K562 (cell line): ENCODE data around the gene VPS35. TPM values are rescaled to one million over a fixed set of nuclear protein-coding genes. Genes with fewer than 3 reads are reported as not detected.

Experiments
- ATAC-seq: fragments of 200-7000 bp; cut with Tn5 transposase; 3 replicates; pipeline ENCODE4 v1.9.1; 2020; ENCODE audit warnings: moderate library complexity
- BruUV-seq: library from RNA; stranded (reverse); fragments of 400-500 nt; replicated peaks from 2 replicates; lab custom pipeline; 2021; lab: Mats Ljungman, UMichigan
- CTCF ChIA-PET: fragments of 300-600 bp; formaldehyde crosslinking; extraction: SDS; loops from one replicate; lab custom pipeline; 2021; ENCODE audit warnings: low intra/inter-chr PET ratio; lab: Yijun Ruan, JAX
- POLR2A ChIA-PET: fragments of 300-600, 350-650 bp; sonication (Branson Sonifier 250); formaldehyde crosslinking; extraction: SDS; loops from one replicate; lab custom pipeline; 2021; ENCODE audit warnings: antibody characterized with exemption, inconsistent platforms; lab: Yijun Ruan, JAX
- DNase-seq, 4 experiments: peaks; one replicate each; pipeline versions ENCODE4 v3.0.0 to v3.0.0-alpha.2; 2011 to 2018; ENCODE audit warnings: low spot score in 3 of 4, mixed read lengths in 3 of 4; ENCODE audit errors: extremely low read depth in 1 of 4
- FAIRE-seq: peaks from 2 replicates; lab custom pipeline; 2011; peaks lifted over from hg19 to GRCh38; lab: Jason Lieb, UNC
- H2AFZ ChIP-seq: 2 replicates; pipeline ENCODE4 v1.6.0; 2011; ENCODE audit warnings: low read depth, low read length, control low read depth, inconsistent platforms
- H3K27ac ChIP-seq: fragments of 200-600 bp; 3 replicates; pipeline ENCODE4 v1.8.0; 2011; ENCODE audit warnings: low read depth, mild to moderate bottlenecking, control low read depth, inconsistent platforms, low read length, moderate library complexity, mixed read lengths; ENCODE audit errors: extremely low read depth
- H3K27me3 ChIP-seq, 2 experiments: fragments of 300-600 bp in 1 of 2; 2 replicates in 1 of 2; 3 replicates in 1 of 2; pipeline versions ENCODE4 v1.6.0 to v1.8.0; 2011; ENCODE audit warnings: inconsistent platforms in 2 of 2, low read length in 2 of 2, mild to moderate bottlenecking in 1 of 2, mixed read lengths in 1 of 2, moderate library complexity in 1 of 2; ENCODE audit not compliant: control insufficient read depth in 2 of 2, insufficient read depth in 2 of 2
- H3K36me3 ChIP-seq: fragments of 300-600 bp; 3 replicates; pipeline ENCODE4 v1.8.0; 2011; ENCODE audit warnings: mild to moderate bottlenecking, low read length, inconsistent platforms; ENCODE audit not compliant: control insufficient read depth, insufficient read depth
- H3K4me1 ChIP-seq, 2 experiments: fragments of 200-600 bp in 1 of 2; replicated peaks in 1 of 2; 2 replicates in 1 of 2; 3 replicates in 1 of 2; pipeline versions ENCODE4 v1.5.1 to v1.8.0; 2011; ENCODE audit warnings: inconsistent platforms in 2 of 2, low read length in 2 of 2, mild to moderate bottlenecking in 1 of 2, mixed read lengths in 1 of 2, moderate library complexity in 1 of 2; ENCODE audit not compliant: control insufficient read depth in 2 of 2, insufficient read depth in 2 of 2
- H3K4me2 ChIP-seq: 2 replicates; pipeline ENCODE4 v1.6.1; 2011; ENCODE audit warnings: low read length, control low read depth, inconsistent platforms, mixed read lengths; ENCODE audit not compliant: insufficient read depth
- H3K4me3 ChIP-seq: fragments of 200-600 bp; sonication (generic), shearing (Covaris generic); 2 replicates; pipeline ENCODE4 v1.5.1; 2016; ENCODE audit warnings: control low read depth, inconsistent platforms
- H3K79me2 ChIP-seq: fragments of 200-600 bp; 3 replicates; pipeline ENCODE4 v1.8.0; 2011; ENCODE audit warnings: low read length, inconsistent platforms; ENCODE audit not compliant: control insufficient read depth, insufficient read depth
- H3K9ac ChIP-seq, 2 experiments: 2 replicates each; pipeline versions ENCODE4 v1.6.0 to v1.6.1; 2011; ENCODE audit warnings: low read depth in 2 of 2, low read length in 2 of 2, control low read depth in 1 of 2, inconsistent platforms in 1 of 2, mild to moderate bottlenecking in 1 of 2, mixed read lengths in 1 of 2; ENCODE audit not compliant: insufficient read depth in 1 of 2
- H3K9me1 ChIP-seq: one replicate; pipeline ENCODE4 v1.6.0; 2011; ENCODE audit warnings: inconsistent platforms, mild to moderate bottlenecking, low read length, moderate library complexity; ENCODE audit not compliant: control insufficient read depth, insufficient read depth
- H3K9me3 ChIP-seq: replicated peaks from 2 replicates; pipeline ENCODE4 v1.5.1; 2011; ENCODE audit warnings: low read depth, low read length, inconsistent platforms; ENCODE audit not compliant: control insufficient read depth, insufficient read depth
- H4K20me1 ChIP-seq: replicated peaks from 2 replicates; pipeline ENCODE4 v1.6.1; 2011; ENCODE audit warnings: low read length, inconsistent platforms, mixed read lengths; ENCODE audit not compliant: control insufficient read depth, insufficient read depth
- POLR2AphosphoS5 ChIP-seq: IDR thresholded peaks from 2 replicates; pipeline ENCODE4 v1.6.1; 2011; ENCODE audit warnings: mild to moderate bottlenecking, low read depth, low read length, moderate library complexity; ENCODE audit not compliant: control insufficient read depth, insufficient read depth
- RBM25 ChIP-seq: fragments of 200-400 bp; formaldehyde crosslinking; IDR thresholded peaks from 2 replicates; pipeline ENCODE4 v1.6.1; 2018; ENCODE audit warnings: low read length, low read depth, moderate library complexity; ENCODE audit not compliant: severe bottlenecking
- WGBS: fragments of 100-300 bp; shearing (Covaris generic); methylation state at CpG from one replicate; pipeline ENCODE4 v1.1.6; 2016; ENCODE audit warnings: low coverage, mixed read lengths; ENCODE audit not compliant: insufficient coverage; ENCODE audit errors: missing lambda C conversion rate; 5-methylcytosine and 5-hydroxymethylcytosine counted together
- in situ Hi-C: fragments of 300-500 bp; cut with MboI; formaldehyde crosslinking; loops from 4 replicates; pipeline ENCODE4 v1.15.0; 2018; ENCODE audit warnings: inconsistent platforms, mixed read lengths
- intact Hi-C: fragments of 100-400 bp; cut with micrococcal nuclease; formaldehyde crosslinking; loops from 2 replicates; pipeline ENCODE4 v1.14.2; 2022
- polyA plus RNA-seq, 8 experiments: library from polyadenylated mRNA; depleted of rRNA in 4 of 8; stranded (reverse) in 5 of 8; unstranded in 3 of 8; fragments of >200 nt; fragmentation: Nextera tagmentation in 2 of 8; fragmentation: Illumina TruSeq in 1 of 8; extraction: Ambion mirVana in 2 of 8; extraction: Trizol in 1 of 8; gene quantifications; 2 replicates each; pipeline versions ENCODE4 v1.2.1 to v1.2.3, GENCODE V29; 2011 to 2014; ENCODE audit warnings: inconsistent platforms in 1 of 8, missing spikeins in 1 of 8
- total RNA-seq, 7 experiments: library from RNA; depleted of rRNA in 6 of 7; stranded (reverse); fragments of >200 nt in 6 of 7; fragmentation: Illumina TruSeq in 2 of 7; extraction: Trizol in 2 of 7; gene quantifications; 2 replicates each; pipeline versions ENCODE4 v1.2.1 to v1.2.3, GENCODE V29; 2011 to 2021; ENCODE audit warnings: low replicate concordance in 1 of 7

Gene VPS35
- total and polyA plus RNA-seq, 9 of the 15 experiments (the other 6 are each of a cell fraction or from before 2014, with no cell fraction given), result 32.7 to 131 (median 66.2) TPM

GRCh38 chr16:46621934-46622676 lies 66.9 kb downstream of the VPS35 start:
- Histone ChIP-seq H3K4me2 (peak overlapping the region; percentile 80; the same call in 1 of the 2 replicates), H3K4me1 (peaks cover 3 to 6% of the 10 kb centered on the region in 2 experiments; a peak in 3 of 5 replicates), H3K27me3 (no peaks in the 10 kb centered on the region), H3K9me3 (no peaks in the 10 kb centered on the region), H3K27ac (no peak overlapping the region), H3K36me3 (peaks cover 23% of the 10 kb centered on the region), H3K9ac (0 out of 4 replicates have a peak overlapping the region, but pooled peaks of 1 of the 2 experiments have one; percentile 80), H3K79me2 (peaks cover 27% of the 10 kb centered on the region), H3K4me3 (no peak overlapping the region), H4K20me1 (no peaks in the 10 kb centered on the region), H2AFZ (peak overlapping the region; percentile 94), H3K9me1 (no peaks in the 10 kb centered on the region)
- DNase-seq (no peak), ATAC-seq (no peak), FAIRE-seq (no peak)
- in situ Hi-C loops, result no loop called here
- ChIA-PET POLR2A (interaction anchor here (0.8 to 1.4 kb wide), 2 partner anchors 9 to 15 kb away, joined by 3 read pairs; no protein-coding TSS in a partner anchor), CTCF (no interaction called here)
- WGBS, result 84% methylated on average over 7 of the region's 7 CpGs
- no TSS peak for BruUV-seq
- intact Hi-C loops, result loop anchor here (2.0 kb wide), 1 partner anchor 65 kb away; no protein-coding TSS in a partner anchor
- peak; percentile 24 for TF ChIP-seq RBM25
- TF ChIP-seq POLR2AphosphoS5, result no peak
